ENCODE measurements around the gene TP53RK.

Gene TP53RK

DNA sequence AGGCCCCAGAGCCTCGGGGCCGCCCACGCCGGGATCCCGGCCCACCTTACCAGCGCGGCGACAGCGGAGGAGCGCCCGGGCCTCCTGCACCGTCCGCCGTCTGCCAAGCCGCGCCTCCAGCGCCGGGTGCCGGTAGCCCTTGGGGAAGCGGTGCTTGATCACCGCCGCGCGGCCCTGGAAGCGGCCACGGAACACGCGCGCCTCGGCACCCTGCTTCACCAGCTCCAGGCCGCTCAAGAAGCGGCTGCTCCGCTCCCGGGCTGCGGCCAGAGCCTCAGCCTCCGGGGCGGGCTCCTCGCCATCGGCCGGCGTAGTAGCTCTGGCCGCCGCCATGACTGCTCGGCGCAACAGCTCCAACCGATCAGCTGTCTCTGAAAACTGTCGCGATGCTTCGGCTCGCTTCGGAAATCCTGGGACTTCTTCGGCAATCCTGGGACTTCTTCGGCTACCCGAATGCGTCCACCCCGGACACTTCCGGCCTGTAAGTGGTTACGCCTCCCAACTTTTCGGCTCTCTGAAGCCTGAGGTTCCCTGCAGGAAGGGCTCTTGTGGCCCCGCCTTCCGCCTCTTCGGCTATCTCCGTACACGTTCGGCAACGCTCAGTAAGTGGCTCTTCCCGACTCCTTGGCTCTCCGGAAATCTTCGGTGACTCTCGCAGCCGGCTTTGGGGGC is at the start of gene TP53RK:
TSS of gene TP53RK (minus strand) at position 363 of the 672 bp plus-strand sequence. CDS start at position 333, 30 bp downstream.
- peak; percentile 57 to 99 (median 94) for DNase-seq

GRCh38 chr20:46735436-46735835 is 46.2 kb upstream of the TP53RK start:
- DNase-seq = no peak

GRCh38 chr20:46731770-46732169 is 42.5 kb upstream of the TP53RK start:
- DNase-seq = no peak

- no peak for DNase-seq
Observed at GRCh38 chr20:46725186-46726165, 36.2 kb upstream of the TP53RK start.

DNA sequence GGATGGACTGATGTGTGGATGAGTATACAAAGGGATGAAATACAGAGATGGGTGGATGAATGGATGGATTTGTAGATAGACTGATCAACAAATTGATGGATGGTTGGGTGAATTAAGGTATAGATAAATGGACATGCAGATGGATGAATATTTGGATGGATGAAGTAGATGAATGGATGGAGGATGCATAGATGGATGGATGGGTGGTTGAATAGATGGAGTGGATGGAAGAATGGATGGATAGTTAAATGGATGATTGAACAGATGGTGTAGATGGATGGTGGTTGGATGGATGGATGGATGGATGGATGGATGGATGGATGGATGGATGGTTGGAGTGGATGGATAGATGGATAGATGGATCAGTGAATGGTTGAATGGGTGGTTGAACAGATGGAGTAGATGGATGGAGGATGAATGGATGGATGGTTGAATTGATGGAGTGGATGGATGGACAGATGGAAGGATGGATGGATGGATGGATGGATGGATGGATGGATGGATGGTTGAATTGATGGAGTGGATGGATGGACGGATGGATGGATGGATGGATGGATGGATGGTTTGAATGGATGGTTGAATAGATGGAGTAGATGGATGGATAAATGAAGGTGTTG is 35.2 kb upstream of the TP53RK start:
- DNase-seq = no peak

GRCh38 chr20:46723039-46723438 is 33.8 kb upstream of the TP53RK start:
- DNase-seq = no peak

- no peak for DNase-seq
Observed at GRCh38 chr20:46722450-46722849, 33.2 kb upstream of the TP53RK start.

DNA sequence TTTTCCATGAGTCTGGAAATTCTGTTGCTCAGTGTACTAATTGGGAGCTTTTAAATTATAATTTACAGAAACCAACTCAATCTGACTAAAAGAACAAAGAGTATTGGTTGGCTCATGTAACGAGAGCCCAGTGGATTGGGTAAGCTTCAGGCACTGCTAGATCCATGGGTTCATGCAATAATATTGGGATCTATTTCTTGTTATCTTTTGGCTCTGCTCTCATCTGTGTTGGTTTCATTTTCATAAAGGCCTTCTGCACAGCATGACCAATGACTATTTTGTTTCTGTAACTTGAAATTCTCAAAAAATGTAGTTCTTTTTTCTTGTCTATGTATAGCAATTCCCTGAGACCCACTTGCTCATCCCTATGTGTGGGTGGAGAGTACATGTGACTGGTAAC is 32.2 kb upstream of the TP53RK start:
- no peak for DNase-seq

- DNase-seq = no peak
Observed at GRCh38 chr20:46720776-46721425, 31.7 kb upstream of the TP53RK start.

GRCh38 chr20:46720019-46720418 is 30.8 kb upstream of the TP53RK start:
- no peak for DNase-seq

- no peak for DNase-seq
Observed at GRCh38 chr20:46717818-46718541, 28.7 kb upstream of the TP53RK start.

GRCh38 chr20:46715292-46715756 is 26.1 kb upstream of the TP53RK start:
- no peak for DNase-seq

GRCh38 chr20:46713957-46714834 is 25.0 kb upstream of the TP53RK start:
- no peak for DNase-seq

GRCh38 chr20:46712056-46712636 is 22.9 kb upstream of the TP53RK start:
- no peak for DNase-seq

- DNase-seq = no peak
Observed at GRCh38 chr20:46710153-46710913, 21.1 kb upstream of the TP53RK start.

DNA sequence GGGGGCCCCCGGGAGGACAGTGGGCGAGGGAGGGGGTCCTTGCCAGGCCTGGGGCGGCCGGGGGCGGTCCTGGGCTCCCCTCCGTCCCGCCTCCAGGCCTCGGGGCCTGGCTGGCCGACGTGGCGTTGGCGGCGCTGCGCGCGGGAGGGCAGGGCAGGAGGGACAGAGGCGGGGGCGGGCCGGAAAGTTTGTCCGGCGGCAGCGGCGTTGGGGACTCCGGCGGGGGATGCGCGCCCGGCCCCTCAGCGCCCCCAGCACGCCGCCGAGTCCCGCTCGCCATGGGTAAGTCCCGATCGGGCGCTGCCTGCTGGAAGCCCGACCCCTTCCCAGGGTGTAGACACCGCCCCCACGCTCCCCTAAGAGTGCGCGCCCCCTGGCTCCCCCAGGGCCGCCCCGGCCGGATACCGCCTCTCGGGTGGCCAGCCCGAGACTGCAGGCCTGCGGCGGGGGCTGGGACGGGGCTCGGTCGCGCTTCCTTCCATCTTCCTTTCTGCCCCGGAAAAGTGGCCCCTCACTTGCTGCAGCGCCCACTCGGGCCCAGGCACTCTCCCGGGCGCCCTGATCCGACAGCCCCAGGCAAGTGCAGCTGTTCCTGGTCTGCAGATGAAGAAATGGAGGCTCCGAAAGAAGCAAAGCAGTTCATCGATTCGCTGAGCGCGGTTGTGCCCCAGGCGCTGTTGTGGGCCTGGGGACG is 20.4 kb upstream of the TP53RK start, which contains the start of gene SLC2A10:
TSS of gene SLC2A10 (plus strand) at position 191 of the 694 bp plus-strand sequence. CDS start at position 279, 88 bp downstream.
- peak in 20 of 58 donors; percentile 2 to 45 (median 18) for DNase-seq

DNA sequence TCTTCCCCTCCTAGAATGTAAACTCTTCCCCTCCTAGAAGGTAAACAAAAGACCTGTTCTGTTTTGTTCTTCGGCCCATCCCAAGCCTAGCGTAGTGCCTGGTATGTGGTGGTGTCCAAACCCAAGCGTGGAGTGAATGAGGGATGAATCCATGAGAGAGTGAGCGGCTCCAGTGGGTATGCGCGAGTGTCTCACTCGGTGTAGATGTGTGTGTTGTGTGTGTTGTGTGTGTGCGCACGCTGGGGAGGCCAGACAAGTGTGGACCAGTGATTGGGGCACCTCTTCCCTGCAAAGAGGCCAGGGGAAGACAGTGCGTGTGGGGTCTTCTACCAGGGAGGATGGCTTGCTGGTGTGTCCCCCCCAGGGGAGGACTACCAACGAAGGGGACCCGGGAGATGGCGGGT is 19.8 kb upstream of the TP53RK start:
- DNase-seq = no peak

Measured in anterior cingulate cortex (tissue), 58 donors.